Epidermal melanocyte (primary cell): ENCODE measurements around the gene ADCY5.
"Not testable (repeated sequence)": the region's sequence is repeated elsewhere in the genome, so short reads cannot be mapped to it uniquely, and the experiment has no call there.

Experiments used
- DNase-seq: peaks from one replicate; pipeline ENCODE4 v3.0.0; 2011; ENCODE audit warnings: low spot score; ENCODE audit not compliant: insufficient read length

The ADCY5 gene

DNA sequence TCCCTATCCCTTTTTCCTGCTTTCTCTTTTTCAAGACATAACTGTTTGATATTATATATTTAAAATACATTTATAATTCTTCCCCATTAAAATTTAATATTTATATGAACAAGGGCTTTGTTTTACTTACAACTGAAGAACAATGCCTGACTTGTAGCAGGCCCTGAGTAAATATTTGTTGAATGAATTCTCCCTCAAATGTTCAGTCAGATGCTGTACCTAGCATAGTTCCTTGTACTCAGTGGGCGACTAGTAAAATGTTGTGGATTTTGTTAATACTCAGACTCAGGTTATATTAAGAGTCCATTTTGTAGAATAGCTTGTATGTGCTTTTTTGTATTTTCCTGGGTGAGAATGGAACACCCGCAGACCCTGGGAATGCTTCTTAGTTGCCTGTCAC lies 178.1 kb downstream of the ADCY5 start:
- DNase-seq: no peak

DNA sequence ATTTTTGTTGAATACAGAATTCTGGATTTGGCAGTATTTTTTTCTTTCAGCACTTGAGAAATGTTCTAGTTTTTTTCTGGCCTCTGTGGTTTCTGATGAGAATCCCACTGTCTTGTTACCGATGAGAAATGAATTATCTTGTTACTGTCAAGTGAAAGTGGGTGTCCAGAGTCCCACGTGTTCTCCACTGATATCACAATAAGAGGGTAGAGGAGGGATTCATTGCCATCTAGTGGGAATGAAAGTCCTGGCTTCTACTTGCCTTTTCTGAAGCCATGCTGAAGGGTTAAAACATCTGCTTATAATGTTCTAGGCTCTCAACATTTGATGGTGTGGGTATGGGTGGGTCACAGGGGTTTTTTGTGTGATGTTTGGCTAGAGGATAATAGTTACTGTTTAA lies 181.1 kb downstream of the ADCY5 start:
- no peak for DNase-seq

DNA sequence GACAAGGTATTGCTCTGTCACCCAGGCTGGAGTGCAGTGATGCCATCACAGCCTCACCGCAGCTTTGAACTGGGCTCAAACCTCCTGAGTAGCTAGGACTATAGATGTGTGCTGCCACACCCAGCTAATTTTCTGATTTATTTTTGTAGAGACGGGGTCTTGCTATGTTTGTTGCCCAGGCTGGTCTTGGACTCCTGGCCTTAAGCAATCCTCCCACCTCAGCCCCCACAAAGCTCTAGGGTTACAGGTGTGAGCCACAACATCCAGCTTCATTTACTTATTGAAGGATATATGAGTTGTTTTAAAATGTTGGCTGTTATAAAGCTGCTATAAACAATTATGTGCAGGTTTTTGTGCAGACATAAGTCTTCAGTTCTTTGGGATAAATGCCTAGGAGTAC lies 184.9 kb downstream of the ADCY5 start:
- DNase-seq: no peak

DNA sequence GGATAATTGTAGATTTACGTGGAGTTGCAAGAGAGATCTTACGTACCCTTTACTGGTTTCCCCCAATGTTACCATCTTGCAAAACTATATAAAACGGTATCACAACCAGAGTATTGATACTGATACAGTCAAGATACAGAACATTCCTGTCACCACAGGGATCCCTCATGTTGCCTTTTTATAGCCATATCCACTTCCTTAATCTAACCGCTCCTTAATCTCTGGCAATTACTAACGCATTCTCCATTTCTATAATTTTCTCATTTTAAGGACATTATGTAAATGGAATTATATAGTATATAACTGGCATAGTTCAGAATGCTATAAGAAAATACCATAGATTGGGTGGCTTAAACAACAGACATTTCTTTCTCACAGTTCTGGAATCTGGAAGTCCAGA lies 186.0 kb downstream of the ADCY5 start:
- no peak for DNase-seq

DNA sequence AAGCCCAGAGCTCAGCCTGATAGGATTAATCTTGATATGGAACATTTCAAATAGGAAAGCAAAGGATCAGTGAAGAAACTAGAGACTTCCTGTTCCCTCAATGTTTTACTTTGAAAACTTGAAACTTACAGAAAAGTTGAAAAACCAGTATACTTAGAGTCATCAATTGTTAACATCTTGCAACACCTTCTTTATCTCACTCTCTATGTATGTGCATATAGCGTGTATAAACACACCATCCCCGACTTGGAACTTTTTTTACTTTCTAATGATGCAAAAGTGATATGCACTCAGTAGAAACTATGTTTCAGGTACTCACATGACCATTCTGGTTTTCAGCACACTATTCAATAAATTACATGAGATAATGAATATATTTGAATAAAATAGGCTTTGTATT lies 186.7 kb downstream of the ADCY5 start:
- DNase-seq: no peak

DNA sequence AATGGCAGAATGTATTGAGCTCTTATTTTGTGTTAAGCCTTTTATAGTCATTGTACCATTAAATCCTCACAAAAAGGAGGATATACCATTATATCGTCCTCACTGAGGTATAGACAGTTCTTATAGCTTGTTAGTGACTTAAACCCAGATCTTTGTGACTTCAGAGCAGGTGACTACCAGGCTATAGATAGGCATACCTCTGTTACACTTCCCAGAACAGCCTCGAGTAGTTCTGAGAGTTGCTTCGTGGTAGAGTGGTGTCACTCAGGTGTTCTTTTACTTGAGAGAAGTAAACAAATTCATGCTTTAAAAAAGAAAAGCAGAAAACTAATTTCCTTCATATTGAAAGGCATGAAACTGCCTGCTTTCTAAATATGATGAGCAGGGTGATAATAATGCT lies 187.2 kb downstream of the ADCY5 start:
- no peak for DNase-seq

DNA sequence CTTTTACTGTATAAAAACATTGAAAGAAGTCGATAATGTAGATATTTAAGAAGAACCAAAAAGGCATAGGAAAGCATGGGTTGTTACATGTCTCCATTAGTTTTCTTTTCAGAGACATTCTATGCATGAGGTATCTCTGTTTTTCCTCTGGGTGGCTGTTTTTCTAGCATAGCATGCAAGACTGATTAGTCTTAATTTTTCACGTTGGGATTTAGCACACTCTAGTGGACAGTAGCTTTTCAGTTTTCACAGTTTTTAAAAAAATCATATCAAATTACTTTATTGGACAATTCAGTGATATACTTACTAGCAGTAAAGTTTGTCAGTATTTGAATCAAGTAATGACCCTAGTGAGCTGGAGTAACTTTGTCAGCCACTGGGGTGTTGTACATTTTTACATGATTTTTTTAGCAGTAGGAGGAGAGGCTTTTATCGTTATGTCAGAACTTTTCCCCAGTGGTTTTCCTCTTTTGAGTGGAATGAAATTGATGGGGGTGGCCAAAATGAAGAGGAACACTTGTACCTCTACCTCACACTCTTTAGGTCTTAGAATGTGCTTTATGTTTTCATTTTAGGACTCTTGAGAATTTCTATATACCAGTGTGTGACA lies 190.0 kb downstream of the ADCY5 start:
- no peak for DNase-seq

DNA sequence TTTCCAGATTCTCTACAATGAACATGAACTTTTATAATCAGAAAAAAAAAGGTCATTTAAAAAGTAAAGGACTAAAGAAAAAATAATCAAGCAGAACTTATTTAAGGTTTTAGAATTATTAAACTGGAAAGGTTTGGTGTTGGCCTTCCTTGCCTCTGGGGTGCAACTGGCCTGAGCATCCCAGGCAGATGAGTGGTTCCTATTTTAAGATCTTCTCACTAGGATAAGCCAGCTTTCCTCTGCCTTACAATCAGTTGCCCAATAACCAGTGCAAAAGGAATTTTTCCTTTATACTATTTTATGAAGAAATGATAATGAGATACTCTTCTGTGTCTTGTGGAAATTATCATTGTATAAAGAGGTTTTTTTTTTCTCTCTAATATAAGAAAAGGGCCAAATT lies 190.5 kb downstream of the ADCY5 start:
- DNase-seq: no peak

DNA sequence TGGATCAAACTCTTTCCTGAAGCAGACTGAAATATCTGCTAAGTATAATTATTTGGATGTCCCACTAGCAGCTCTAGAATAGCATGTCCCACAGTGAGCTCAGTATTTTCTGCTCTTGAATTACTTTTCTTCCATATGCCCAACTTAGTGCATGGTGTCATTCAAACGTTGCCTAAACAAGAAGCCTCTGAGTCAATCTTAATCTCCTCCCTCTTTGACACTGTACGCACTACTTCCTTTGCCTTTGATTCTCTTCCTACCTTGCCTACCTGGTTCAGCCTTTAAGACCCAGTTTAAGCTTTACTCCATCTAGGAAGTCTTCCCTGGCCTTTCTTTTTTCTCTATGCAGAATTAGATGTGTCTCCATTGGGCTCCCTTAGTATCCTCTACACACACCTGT lies 192.6 kb downstream of the ADCY5 start:
- DNase-seq: no peak

DNA sequence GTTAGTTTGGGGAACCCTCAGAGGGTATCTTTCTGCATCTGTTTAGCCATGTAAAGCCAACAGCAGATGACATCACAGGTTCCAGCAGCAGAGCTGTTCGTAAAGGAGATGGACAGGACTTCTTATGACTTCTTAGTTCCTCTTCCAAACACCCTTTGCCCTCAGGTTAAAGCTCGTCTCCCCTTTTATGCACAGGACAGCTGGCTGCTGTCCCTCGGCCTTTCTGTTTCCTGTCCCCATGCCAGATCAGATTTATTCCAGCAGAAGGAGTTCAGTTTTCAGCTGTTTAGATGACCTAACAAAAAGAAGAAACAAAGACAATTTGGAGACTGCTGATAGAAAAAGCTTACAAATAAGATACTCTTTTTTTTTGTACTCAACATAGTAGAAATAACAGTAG lies 202.0 kb downstream of the ADCY5 start:
- no peak for DNase-seq

DNA sequence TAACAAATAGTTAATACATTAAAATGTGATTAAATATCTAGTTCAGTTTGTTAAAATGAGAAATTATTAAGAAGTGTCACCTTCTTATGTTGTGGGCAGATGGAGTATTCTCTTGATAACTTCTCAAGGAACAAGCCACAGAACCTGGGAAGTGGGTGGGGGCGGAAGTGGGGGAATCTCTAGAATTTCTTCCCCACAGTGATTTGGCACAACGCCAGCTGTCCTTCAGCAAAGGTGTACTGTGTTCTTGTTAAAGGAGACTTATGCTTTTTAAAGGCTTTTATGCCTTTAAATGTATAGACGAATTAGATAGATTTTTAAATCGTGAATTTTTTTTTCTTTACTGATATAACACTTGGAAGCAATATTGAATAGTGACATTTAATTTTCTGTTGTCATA lies 204.8 kb downstream of the ADCY5 start:
- DNase-seq: no peak

DNA sequence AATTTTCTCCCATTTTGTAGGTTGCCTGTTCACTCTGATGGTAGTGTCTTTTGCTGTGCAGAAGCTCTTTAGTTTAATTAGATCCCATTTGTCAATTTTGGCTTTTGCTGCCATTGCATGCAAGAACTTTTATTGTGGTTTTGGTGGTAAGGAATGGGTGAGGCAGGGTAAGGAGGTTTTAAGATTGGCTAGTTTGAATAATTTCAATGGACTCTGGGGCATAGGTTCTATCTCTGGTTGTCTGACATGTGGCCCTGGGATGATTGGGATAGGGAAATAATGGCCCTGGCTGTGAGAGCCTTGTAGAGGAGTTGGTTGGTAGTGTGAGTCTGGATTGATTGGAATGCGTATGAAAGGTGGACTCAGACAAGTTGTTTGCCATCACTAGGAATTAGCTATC lies 209.1 kb downstream of the ADCY5 start:
- DNase-seq: no peak

DNA sequence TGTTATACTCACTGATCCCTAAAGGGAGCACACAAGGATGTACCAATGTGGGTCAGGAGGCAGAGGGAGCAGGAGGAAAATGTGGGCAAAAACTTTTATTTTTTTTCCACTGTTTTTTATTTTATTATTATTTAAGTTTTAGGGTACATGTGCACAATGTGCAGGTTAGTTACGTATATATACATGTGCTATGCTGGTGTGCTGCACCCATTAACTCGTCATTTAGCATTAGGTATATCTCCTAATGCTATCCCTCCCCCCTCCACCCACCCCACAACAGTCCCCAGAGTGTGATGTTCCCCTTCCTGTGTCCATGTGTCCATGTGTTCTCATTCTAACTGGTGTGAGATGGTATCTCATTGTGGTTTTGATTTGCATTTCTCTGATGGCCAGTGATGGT lies 209.7 kb downstream of the ADCY5 start:
- not testable (repeated sequence) for DNase-seq

DNA sequence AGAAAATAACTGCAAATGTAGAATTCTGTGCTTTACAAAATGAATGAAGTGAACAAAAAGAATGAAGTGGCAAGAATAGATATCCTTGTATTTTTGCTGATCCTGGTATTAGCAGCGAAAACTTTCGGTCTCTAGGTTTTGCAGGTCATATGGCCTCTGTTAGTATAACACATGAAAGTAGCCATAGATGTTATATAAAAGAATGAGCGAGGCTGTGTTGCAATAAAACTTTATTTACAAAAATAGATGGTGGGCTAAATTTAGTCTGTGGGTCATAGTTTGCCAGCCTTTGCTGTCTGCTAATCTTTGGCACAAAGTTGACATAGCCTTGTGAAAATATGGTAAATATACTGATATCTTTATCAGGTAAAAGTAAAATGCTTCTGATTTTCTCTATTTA lies 212.0 kb downstream of the ADCY5 start:
- no peak for DNase-seq
